HG03354 (cell line): ENCODE measurements around the gene SSC5D.

ENCODE experiments used
- ATAC-seq: cut with Tn5 transposase; IDR thresholded peaks from one replicate; pipeline ENCODE4 v1.9.1; 2021; ENCODE audit warnings: mild to moderate bottlenecking; ENCODE audit not compliant: unreplicated experiment, poor library complexity, severe bottlenecking

SSC5D gene

GRCh38 chr19:55546011-55546410, 57.8 kb downstream of the SSC5D start:
- no peak for ATAC-seq

- ATAC-seq, result no peak
Observed at GRCh38 chr19:55546822-55547614, 58.8 kb downstream of the SSC5D start.

GRCh38 chr19:55549500-55550320, 61.5 kb downstream of the SSC5D start:
- no peak for ATAC-seq

- no peak for ATAC-seq
Observed at GRCh38 chr19:55550321-55550650, 62.0 kb downstream of the SSC5D start.

- ATAC-seq, result no peak
Observed at GRCh38 chr19:55552206-55552605, 64.0 kb downstream of the SSC5D start.

GRCh38 chr19:55552620-55553019, 64.4 kb downstream of the SSC5D start:
- no peak for ATAC-seq

- ATAC-seq, result no peak
Observed at GRCh38 chr19:55553217-55554182, 65.3 kb downstream of the SSC5D start.

- ATAC-seq, result no peak
Observed at GRCh38 chr19:55554302-55554701, 66.1 kb downstream of the SSC5D start.

- ATAC-seq, result no peak
Observed at GRCh38 chr19:55554741-55555152, 66.5 kb downstream of the SSC5D start.

- ATAC-seq, result no peak
Observed at GRCh38 chr19:55559684-55560083, 71.4 kb downstream of the SSC5D start.

GRCh38 chr19:55563261-55563690, 75.0 kb downstream of the SSC5D start:
- no peak for ATAC-seq

GRCh38 chr19:55566823-55567222, 78.6 kb downstream of the SSC5D start:
- ATAC-seq, result no peak

- no peak for ATAC-seq
Observed at GRCh38 chr19:55567708-55568328, 79.6 kb downstream of the SSC5D start.
